ENCODE data around the gene JRKL.

GRCh38 chr11:96385187-96385586, 4.6 kb upstream of the JRKL start:
- TF ChIP-seq KIAA2018 (CRISPR knock-in tag; IDR thresholded peaks at IDR 0.05; ENCODE audit: borderline replicate concordance) = no peak
- no peak for TF ChIP-seq BRCA1 (CRISPR knock-in tag; IDR thresholded peaks at IDR 0.05)
- TF ChIP-seq RXRA (CRISPR knock-in tag; IDR thresholded peaks at IDR 0.05) = no peak
- TF ChIP-seq KAT8 (CRISPR knock-in tag; IDR thresholded peaks at IDR 0.05) = no peak
- TF ChIP-seq ATM (IDR thresholded peaks at IDR 0.05; ENCODE audit: borderline replicate concordance) = no peak
- TF ChIP-seq HCFC1 (IDR thresholded peaks at IDR 0.05; ENCODE audit: low read depth, low read length) = no peak
- no peak for TF ChIP-seq EZH2 (conservative IDR thresholded peaks at IDR 0.05; ENCODE audit: low read depth, low read length)
- TF ChIP-seq ZBTB21 (CRISPR knock-in tag; IDR thresholded peaks at IDR 0.05) = no peak
- TF ChIP-seq, protein P1, sequence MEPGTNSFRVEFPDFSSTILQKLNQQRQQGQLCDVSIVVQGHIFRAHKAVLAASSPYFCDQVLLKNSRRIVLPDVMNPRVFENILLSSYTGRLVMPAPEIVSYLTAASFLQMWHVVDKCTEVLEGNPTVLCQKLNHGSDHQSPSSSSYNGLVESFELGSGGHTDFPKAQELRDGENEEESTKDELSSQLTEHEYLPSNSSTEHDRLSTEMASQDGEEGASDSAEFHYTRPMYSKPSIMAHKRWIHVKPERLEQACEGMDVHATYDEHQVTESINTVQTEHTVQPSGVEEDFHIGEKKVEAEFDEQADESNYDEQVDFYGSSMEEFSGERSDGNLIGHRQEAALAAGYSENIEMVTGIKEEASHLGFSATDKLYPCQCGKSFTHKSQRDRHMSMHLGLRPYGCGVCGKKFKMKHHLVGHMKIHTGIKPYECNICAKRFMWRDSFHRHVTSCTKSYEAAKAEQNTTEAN (CRISPR knock-in tag; conservative IDR thresholded peaks at IDR 0.05) = no peak
- no peak for TF ChIP-seq MAFK (conservative IDR thresholded peaks at IDR 0.05 in 1 of 2, IDR thresholded peaks at IDR 0.05 in 1 of 2; ENCODE audit: low read length in 2 of 2)
- no peak for TF ChIP-seq JARID2 (CRISPR knock-in tag; IDR thresholded peaks at IDR 0.05; ENCODE audit: insufficient replicate concordance)

Measured in HepG2 (cell line).